Osteoblast (primary cell): Measurements from ENCODE around the gene P2RX3. TPM values are rescaled to one million over a fixed set of nuclear protein-coding genes. Genes with fewer than 3 reads are reported as not detected.
"Not testable (repeated sequence)": the region's sequence is repeated elsewhere in the genome, so short reads cannot be mapped to it uniquely, and the experiment has no call there.

ENCODE experiments used
- DNase-seq: peaks from one replicate; pipeline ENCODE4 v3.0.0; 2011; ENCODE audit warnings: low spot score, mixed read lengths; ENCODE audit not compliant: insufficient read length; ENCODE audit errors: missing footprints
- H2AFZ ChIP-seq: 2 replicates; pipeline ENCODE4 v1.6.0; 2011; ENCODE audit warnings: mild to moderate bottlenecking, low read length
- H3K27ac ChIP-seq: 2 replicates; pipeline ENCODE4 v1.5.1; 2011; ENCODE audit warnings: mild to moderate bottlenecking, low read depth, low read length, moderate library complexity
- H3K27me3 ChIP-seq: 2 replicates; pipeline ENCODE4 v1.6.0; 2012; ENCODE audit warnings: mild to moderate bottlenecking, control low read depth, inconsistent platforms, low read length, moderate library complexity; ENCODE audit not compliant: insufficient read depth
- H3K36me3 ChIP-seq: 2 replicates; pipeline ENCODE4 v1.5.1; 2011; ENCODE audit warnings: mild to moderate bottlenecking, low read length, control low read depth, moderate library complexity; ENCODE audit not compliant: insufficient read depth
- H3K4me1 ChIP-seq: 2 replicates; pipeline ENCODE4 v1.5.1; 2011; ENCODE audit warnings: mild to moderate bottlenecking, low read length, control low read depth, moderate library complexity; ENCODE audit not compliant: insufficient read depth
- H3K4me2 ChIP-seq: 2 replicates; pipeline ENCODE4 v1.6.0; 2011; ENCODE audit warnings: mild to moderate bottlenecking, low read length; ENCODE audit not compliant: insufficient read depth
- H3K4me3 ChIP-seq: fragments of 200-600 bp; sonication (generic); 3 replicates; pipeline ENCODE4 v1.5.1; 2012; ENCODE audit warnings: mild to moderate bottlenecking, low read length, inconsistent platforms; ENCODE audit not compliant: insufficient read depth
- H3K79me2 ChIP-seq: 2 replicates; pipeline ENCODE4 v1.6.0; 2012; ENCODE audit warnings: mild to moderate bottlenecking, low read length, control low read depth, inconsistent platforms; ENCODE audit not compliant: insufficient read depth
- H3K9me3 ChIP-seq: 2 replicates; pipeline ENCODE4 v1.5.1; 2011; ENCODE audit warnings: low read depth, low read length, control low read depth
- H4K20me1 ChIP-seq: 2 replicates; pipeline ENCODE4 v1.6.0; 2012; ENCODE audit warnings: mild to moderate bottlenecking, low read length, control low read depth; ENCODE audit not compliant: insufficient read depth
- CTCF ChIP-seq: IDR thresholded peaks from 2 replicates; pipeline ENCODE4 v1.5.1; 2011; ENCODE audit warnings: mild to moderate bottlenecking, low read depth, low read length, moderate library complexity; ENCODE audit errors: extremely low read depth
- total RNA-seq: library from RNA; depleted of rRNA; stranded (reverse); fragments of >200 nt; gene quantifications from 2 replicates; pipeline ENCODE4 v1.2.3, GENCODE V29; 2012

P2RX3 gene
- total RNA-seq, 1 donor, result not detected

- Histone ChIP-seq H3K4me3 (no peak overlapping the region), H3K27me3 (peaks cover 10% of the 10 kb centered on the region), H3K27ac (no peak overlapping the region), H3K4me2 (no peak overlapping the region), H2AFZ (no peak overlapping the region), H4K20me1 (no peaks in the 10 kb centered on the region), H3K36me3 (no peaks in the 10 kb centered on the region), H3K9me3 (no peaks in the 10 kb centered on the region), H3K4me1 (no peaks in the 10 kb centered on the region), H3K79me2 (no peaks in the 10 kb centered on the region)
- no peak for TF ChIP-seq CTCF
- DNase-seq, result peak; percentile 65
Observed at GRCh38 chr11:57358991-57359390, 20.8 kb downstream of the P2RX3 start.

- peak; percentile 62 for DNase-seq
- H2AFZ ChIP-seq, result no peak overlapping the region
- H3K79me2 ChIP-seq, result no peaks in the 10 kb centered on the region
- no peaks in the 10 kb centered on the region for H3K36me3 ChIP-seq
- H3K4me1 ChIP-seq, result no peaks in the 10 kb centered on the region
- no peaks in the 10 kb centered on the region for H4K20me1 ChIP-seq
- no peaks in the 10 kb centered on the region for H3K9me3 ChIP-seq
- no peak for TF ChIP-seq CTCF
- H3K27me3 ChIP-seq, result peaks cover 10% of the 10 kb centered on the region
- H3K4me3 ChIP-seq, result no peak overlapping the region
- H3K27ac ChIP-seq, result no peak overlapping the region
- H3K4me2 ChIP-seq, result no peak overlapping the region
Observed at GRCh38 chr11:57359396-57359795, 21.2 kb downstream of the P2RX3 start.

GRCh38 chr11:57359896-57360690 lies 21.9 kb downstream of the P2RX3 start:
- Histone ChIP-seq H3K4me3 (no peak overlapping the region), H3K27me3 (peaks cover 10% of the 10 kb centered on the region), H3K36me3 (no peaks in the 10 kb centered on the region), H3K79me2 (no peaks in the 10 kb centered on the region), H4K20me1 (no peaks in the 10 kb centered on the region), H3K9me3 (no peaks in the 10 kb centered on the region), H3K4me1 (no peaks in the 10 kb centered on the region), H3K27ac (no peak overlapping the region), H3K4me2 (no peak overlapping the region), H2AFZ (no peak overlapping the region)
- no peak for TF ChIP-seq CTCF
- DNase-seq, result no peak

GRCh38 chr11:57360991-57361390 lies 22.8 kb downstream of the P2RX3 start:
- DNase-seq, result no peak
- no peak for TF ChIP-seq CTCF

GRCh38 chr11:57361420-57361819 lies 23.3 kb downstream of the P2RX3 start:
- H3K4me1 ChIP-seq, H3K9me3 ChIP-seq, H2AFZ ChIP-seq, DNase-seq, H4K20me1 ChIP-seq, H3K4me3 ChIP-seq, H3K4me2 ChIP-seq, H3K79me2 ChIP-seq, H3K27ac ChIP-seq, H3K36me3 ChIP-seq: not testable (repeated sequence)
- peaks cover 10% of the 10 kb centered on the region for H3K27me3 ChIP-seq

More at GRCh38 chr11:57360991-57361390, 22.8 kb downstream of the P2RX3 start:
- H2AFZ ChIP-seq, result no peak overlapping the region
- H3K4me1 ChIP-seq, result no peaks in the 10 kb centered on the region
- H3K36me3 ChIP-seq, result no peaks in the 10 kb centered on the region
- no peak overlapping the region for H3K4me3 ChIP-seq
- H3K4me2 ChIP-seq, result no peak overlapping the region
- no peaks in the 10 kb centered on the region for H3K79me2 ChIP-seq
- peaks cover 10% of the 10 kb centered on the region for H3K27me3 ChIP-seq
- no peak overlapping the region for H3K27ac ChIP-seq
- H3K9me3 ChIP-seq, result no peaks in the 10 kb centered on the region
- no peaks in the 10 kb centered on the region for H4K20me1 ChIP-seq
